Measurements from ENCODE around the gene PELI2. TPM values are rescaled to one million over a fixed set of nuclear protein-coding genes. Genes with fewer than 3 reads are reported as not detected.

Gene PELI2
- total RNA-seq, 1 donor, result 3.0 TPM

DNA sequence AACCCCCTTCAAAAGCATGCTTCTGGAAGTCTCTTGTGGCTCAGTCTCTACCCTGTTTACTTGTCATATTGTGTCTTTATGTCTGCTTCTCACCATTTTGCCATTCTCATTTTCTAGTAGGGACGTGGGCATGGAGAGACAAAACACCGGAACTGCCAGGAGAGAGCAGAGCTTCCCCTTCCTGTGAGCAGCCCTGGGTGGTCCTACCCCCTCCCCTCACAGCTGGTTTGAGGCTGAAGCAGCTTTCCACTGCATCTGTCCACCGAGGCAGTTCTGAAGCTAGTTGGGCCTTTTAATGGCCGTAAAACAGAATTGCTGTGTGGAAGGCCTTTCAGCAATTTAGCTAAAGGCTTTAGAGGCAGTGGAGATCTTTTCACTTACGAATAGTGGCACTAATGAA lies 77.0 kb downstream of the PELI2 start:
- no peak for TF ChIP-seq CTCF (IDR thresholded peaks at IDR 0.05; ENCODE audit: insufficient read depth, low read depth, low read length)
- no peak for DNase-seq (ENCODE audit: low read depth)
- H3K4me3 ChIP-seq (ENCODE audit: low read depth, low read length), result no peak overlapping the region

- TF ChIP-seq CTCF (IDR thresholded peaks at IDR 0.05; ENCODE audit: insufficient read depth, low read depth, low read length), result no peak
- DNase-seq (ENCODE audit: low read depth), result peak; percentile 77
- H3K4me3 ChIP-seq (ENCODE audit: low read depth, low read length), result no peak overlapping the region
Observed at GRCh38 chr14:56195704-56196103, 77.5 kb downstream of the PELI2 start.

DNA sequence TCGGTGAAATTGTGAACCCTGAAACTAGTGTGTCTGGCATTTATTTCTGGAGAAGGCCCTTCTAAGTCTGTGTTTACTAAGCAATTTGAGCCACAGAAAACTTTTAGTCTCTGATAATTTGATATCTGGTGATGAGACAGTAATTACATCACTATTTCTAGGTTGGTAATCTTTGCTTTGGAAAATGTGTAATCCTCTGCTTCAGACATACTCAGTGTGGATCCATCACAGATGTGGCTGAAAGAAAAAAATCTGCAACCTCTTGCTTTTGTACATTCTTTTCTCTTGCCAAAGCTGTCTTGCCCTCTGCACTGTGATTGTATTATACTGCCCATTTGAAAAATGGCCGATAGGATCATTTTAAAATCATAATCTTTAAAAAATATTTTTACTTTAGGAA lies 78.1 kb downstream of the PELI2 start:
- peak; percentile 83 for DNase-seq (ENCODE audit: low read depth)
- no peak for TF ChIP-seq CTCF (IDR thresholded peaks at IDR 0.05; ENCODE audit: insufficient read depth, low read depth, low read length)
- H3K4me3 ChIP-seq (ENCODE audit: low read depth, low read length), result no peak overlapping the region

DNA sequence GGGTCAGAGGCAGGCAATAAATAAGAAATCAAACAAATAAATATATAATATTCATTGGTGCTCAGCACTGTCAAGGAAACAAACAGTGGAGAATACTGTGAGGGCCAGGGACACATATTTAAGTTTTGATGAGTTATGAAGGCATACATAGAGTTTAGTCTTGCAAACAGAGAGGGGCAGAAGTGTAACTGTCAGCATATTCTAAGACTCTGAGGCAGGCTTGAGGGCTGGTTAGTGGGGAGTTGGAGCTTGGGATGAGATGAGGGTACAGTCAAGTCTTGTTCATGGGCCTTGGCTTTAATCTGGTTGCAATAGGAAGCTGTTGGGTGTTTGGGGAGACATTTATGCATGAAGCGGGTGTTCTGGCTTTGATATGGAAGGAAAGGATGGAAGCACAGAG lies 78.9 kb downstream of the PELI2 start:
- no peak for TF ChIP-seq CTCF (IDR thresholded peaks at IDR 0.05; ENCODE audit: insufficient read depth, low read depth, low read length)
- DNase-seq (ENCODE audit: low read depth), result no peak

GRCh38 chr14:56198438-56198837 lies 80.2 kb downstream of the PELI2 start:
- TF ChIP-seq CTCF (IDR thresholded peaks at IDR 0.05; ENCODE audit: insufficient read depth, low read depth, low read length), result no peak
- H3K4me3 ChIP-seq (ENCODE audit: low read depth, low read length), result no peak overlapping the region
- DNase-seq (ENCODE audit: low read depth), result peak; percentile 12

More for the DNA sequence above, 78.9 kb downstream of the PELI2 start:
- H3K4me3 ChIP-seq (ENCODE audit: low read depth, low read length), result no peak overlapping the region

- TF ChIP-seq CTCF (IDR thresholded peaks at IDR 0.05; ENCODE audit: insufficient read depth, low read depth, low read length), result no peak
- H3K4me3 ChIP-seq (ENCODE audit: low read depth, low read length), result no peak overlapping the region
- DNase-seq (ENCODE audit: low read depth), result peak; percentile 99
Observed at GRCh38 chr14:56199095-56199981, 81.1 kb downstream of the PELI2 start.

Measured in fibroblast of villous mesenchyme (primary cell).